Right atrium auricular region (tissue), 2 donors: ENCODE results near the gene TNFAIP8L2. TPM values are rescaled to one million over a fixed set of nuclear protein-coding genes. Genes with fewer than 3 reads are reported as not detected.

Experiments
- DNase-seq: peaks from one replicate; pipeline ENCODE4 v3.0.0-alpha.2; 2019; ENCODE audit warnings: low spot score
- H3K27ac ChIP-seq, 2 donors: fragments of 200-600 bp; sonication (generic); 1 replicate in 1 of 2; 2 replicates in 1 of 2; pipeline ENCODE4 v1.5.1; 2016 to 2019
- H3K27me3 ChIP-seq, 2 donors: fragments of 200-600 bp; sonication (generic); one replicate each; pipeline versions ENCODE4 v1.5.1 to v1.6.0; 2017 to 2019
- H3K36me3 ChIP-seq: fragments of 200-600 bp; sonication (generic); one replicate; pipeline ENCODE4 v1.5.1; 2016
- H3K4me1 ChIP-seq, 2 donors: fragments of 200-600 bp; sonication (generic); one replicate each; pipeline versions ENCODE4 v1.5.1 to v1.6.0; 2017 to 2019
- H3K4me3 ChIP-seq, 2 donors: fragments of 200-600 bp; sonication (generic); 1 replicate in 1 of 2; 2 replicates in 1 of 2; pipeline ENCODE4 v1.5.1; 2017 to 2019; ENCODE audit warnings: mild to moderate bottlenecking in 1 of 2, moderate library complexity in 1 of 2
- H3K9me3 ChIP-seq, 2 donors: fragments of 200-600 bp; sonication (generic); one replicate each; pipeline ENCODE4 v1.5.1; 2019
- CTCF ChIP-seq, 2 donors: fragments of 200-600 bp; sonication (generic); IDR thresholded peaks; one replicate each; pipeline ENCODE4 v1.5.1; 2019; ENCODE audit warnings: antibody characterized with exemption in 2 of 2
- total RNA-seq, 2 donors: library from RNA; depleted of rRNA; stranded (reverse); fragments of >200 nt; gene quantifications; one replicate each; pipeline ENCODE4 v1.1.0, GENCODE V29; 2016

Gene TNFAIP8L2
- total RNA-seq, 2 donors from 2014 or later: 0.56 to 4.8 TPM

- TF ChIP-seq CTCF (IDR thresholded peaks at IDR 0.05): no peak
- Histone ChIP-seq H3K27ac (no peak overlapping the region), H3K4me3 (no peak overlapping the region), H3K9me3 (no peaks in the 10 kb centered on the region), H3K27me3 (no peaks in the 10 kb centered on the region), H3K36me3 (peaks cover 23% of the 10 kb centered on the region), H3K4me1 (peaks cover 0 to 20% of the 10 kb centered on the region in 2 donors)
- DNase-seq: no peak
Observed at GRCh38 chr1:151171190-151171589, 14.7 kb downstream of the TNFAIP8L2 start.

GRCh38 chr1:151175041-151175741 lies 18.7 kb downstream of the TNFAIP8L2 start:
- no peak for DNase-seq
- TF ChIP-seq CTCF (IDR thresholded peaks at IDR 0.05): no peak
- Histone ChIP-seq H3K9me3 (no peaks in the 10 kb centered on the region), H3K27me3 (no peaks in the 10 kb centered on the region), H3K27ac (no peak overlapping the region), H3K36me3 (peaks cover 42% of the 10 kb centered on the region), H3K4me3 (no peak overlapping the region), H3K4me1 (peaks cover 0 to 9% of the 10 kb centered on the region in 2 donors)

- no peaks in the 10 kb centered on the region for H3K27me3 ChIP-seq
- no peak for DNase-seq
- H3K27ac ChIP-seq: no peak within 1 kb of the TSS
- H3K4me1 ChIP-seq: peaks cover 0 to 9% of the 10 kb centered on the region in 2 donors
- TF ChIP-seq CTCF (IDR thresholded peaks at IDR 0.05): peak in 1 of 2 donors; percentile 51
- peaks cover 46% of the 10 kb centered on the region for H3K36me3 ChIP-seq
- no peaks in the 10 kb centered on the region for H3K9me3 ChIP-seq
- H3K4me3 ChIP-seq: no peak within 1 kb of the TSS
Observed at GRCh38 chr1:151175863-151176262, 19.4 kb downstream of the TNFAIP8L2 start, which contains the start of gene TMOD4. Gene TMOD4, minus strand, starts transcription at chr1:151175981. Its CDS starts 1,106 bp downstream, at chr1:151174875.

- Histone ChIP-seq H3K9me3 (no peaks in the 10 kb centered on the region), H3K27ac (no peak overlapping the region), H3K36me3 (peaks cover 53% of the 10 kb centered on the region), H3K4me3 (no peak overlapping the region), H3K4me1 (peaks cover 0 to 9% of the 10 kb centered on the region in 2 donors), H3K27me3 (no peaks in the 10 kb centered on the region)
- DNase-seq: no peak
- no peak for TF ChIP-seq CTCF (IDR thresholded peaks at IDR 0.05)
Observed at GRCh38 chr1:151176514-151177045, 20.1 kb downstream of the TNFAIP8L2 start.

GRCh38 chr1:151184211-151184610 lies 27.8 kb downstream of the TNFAIP8L2 start:
- TF ChIP-seq CTCF (IDR thresholded peaks at IDR 0.05): no peak
- H3K4me3 ChIP-seq: no peak overlapping the region
- peaks cover 0 to 15% of the 10 kb centered on the region in 2 donors for H3K4me1 ChIP-seq
- no peaks in the 10 kb centered on the region for H3K9me3 ChIP-seq
- no peak overlapping the region for H3K27ac ChIP-seq
- DNase-seq: no peak
- no peaks in the 10 kb centered on the region for H3K27me3 ChIP-seq
- peaks cover 64% of the 10 kb centered on the region for H3K36me3 ChIP-seq
